ENCODE measurements around the gene ERCC1.

- peak; percentile 86 for TF ChIP-seq POLR2AphosphoS5 (IDR thresholded peaks at IDR 0.05; ENCODE audit: low read depth, low read length)
- TF ChIP-seq NRF1 (IDR thresholded peaks at IDR 0.05; ENCODE audit: low read depth, low read length): no peak
- no peak for TF ChIP-seq CTCF (IDR thresholded peaks at IDR 0.05)
- TF ChIP-seq, protein P1, sequence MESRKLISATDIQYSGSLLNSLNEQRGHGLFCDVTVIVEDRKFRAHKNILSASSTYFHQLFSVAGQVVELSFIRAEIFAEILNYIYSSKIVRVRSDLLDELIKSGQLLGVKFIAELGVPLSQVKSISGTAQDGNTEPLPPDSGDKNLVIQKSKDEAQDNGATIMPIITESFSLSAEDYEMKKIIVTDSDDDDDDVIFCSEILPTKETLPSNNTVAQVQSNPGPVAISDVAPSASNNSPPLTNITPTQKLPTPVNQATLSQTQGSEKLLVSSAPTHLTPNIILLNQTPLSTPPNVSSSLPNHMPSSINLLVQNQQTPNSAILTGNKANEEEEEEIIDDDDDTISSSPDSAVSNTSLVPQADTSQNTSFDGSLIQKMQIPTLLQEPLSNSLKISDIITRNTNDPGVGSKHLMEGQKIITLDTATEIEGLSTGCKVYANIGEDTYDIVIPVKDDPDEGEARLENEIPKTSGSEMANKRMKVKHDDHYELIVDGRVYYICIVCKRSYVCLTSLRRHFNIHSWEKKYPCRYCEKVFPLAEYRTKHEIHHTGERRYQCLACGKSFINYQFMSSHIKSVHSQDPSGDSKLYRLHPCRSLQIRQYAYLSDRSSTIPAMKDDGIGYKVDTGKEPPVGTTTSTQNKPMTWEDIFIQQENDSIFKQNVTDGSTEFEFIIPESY (IDR thresholded peaks at IDR 0.05; ENCODE audit: borderline replicate concordance, low read depth): no peak
- TF ChIP-seq, protein P2, sequence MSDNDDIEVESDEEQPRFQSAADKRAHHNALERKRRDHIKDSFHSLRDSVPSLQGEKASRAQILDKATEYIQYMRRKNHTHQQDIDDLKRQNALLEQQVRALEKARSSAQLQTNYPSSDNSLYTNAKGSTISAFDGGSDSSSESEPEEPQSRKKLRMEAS (IDR thresholded peaks at IDR 0.05; ENCODE audit: low read depth): peak; percentile 71; the same call in 1 of the 2 replicates
- TF ChIP-seq RCOR1 (IDR thresholded peaks at IDR 0.05; ENCODE audit: low read length): no peak
- peak; percentile 87 for TF ChIP-seq MXI1 (IDR thresholded peaks at IDR 0.05; ENCODE audit: low read depth, low read length)
- TF ChIP-seq RAD21 (IDR thresholded peaks at IDR 0.05; ENCODE audit: low read length): no peak
- no peak; the same call in 1 of the 2 replicates for TF ChIP-seq REST (IDR thresholded peaks at IDR 0.05; ENCODE audit: low read depth, low read length)
- no peak for TF ChIP-seq EZH2phosphoT487 (IDR thresholded peaks at IDR 0.05; ENCODE audit: borderline replicate concordance, low read depth)
- TF ChIP-seq ELF1 (IDR thresholded peaks at IDR 0.05): peak; percentile 86
- TF ChIP-seq FOXM1 (IDR thresholded peaks at IDR 0.05; ENCODE audit: low read depth): no peak
Observed at GRCh38 chr19:45423589-45424190, at the start of gene ERCC1.

Measured in SK-N-SH (cell line).